Stimulated activated CD4-positive, alpha-beta T cell treated with anti-CD3 and anti-CD28 coated beads, Interleukin-1b, Interleukin-23, amount 100 ng/mL, for 48 hours (primary cell): ENCODE results near the gene TMPRSS3.
A peak's percentile ranks its signal among the peaks of the same experiment; 100 is the strongest.

Experiments used
- DNase-seq: peaks from one replicate; pipeline ENCODE4 v3.0.0-alpha.2; 2020

Gene TMPRSS3

DNA sequence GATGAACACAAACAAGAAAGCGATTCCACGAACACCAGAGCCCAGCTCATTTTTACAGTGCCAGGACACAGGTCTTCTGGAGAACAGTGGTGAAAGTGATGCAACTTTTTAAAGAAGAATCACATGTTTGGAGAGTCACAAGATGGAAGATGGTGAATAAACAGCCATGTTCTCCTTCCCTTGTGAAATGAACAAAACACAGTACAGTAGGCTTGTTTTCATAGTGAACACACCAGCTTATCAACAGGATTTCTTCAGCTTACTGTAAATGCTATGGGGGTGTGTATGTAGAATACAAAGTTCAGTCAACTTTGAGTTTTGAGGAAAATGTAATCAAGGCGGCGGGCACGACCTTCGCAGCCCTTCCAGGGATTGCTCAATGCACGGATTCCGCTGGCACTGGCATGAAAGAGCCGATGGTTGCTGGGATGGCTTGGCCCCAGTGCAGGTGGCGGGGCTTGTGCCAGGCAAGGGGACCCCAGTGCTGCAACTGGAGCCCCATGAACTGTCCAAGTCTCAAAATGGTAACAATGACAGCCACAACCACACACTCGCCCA lies 9.7 kb downstream of the TMPRSS3 start:
- no peak for DNase-seq

DNA sequence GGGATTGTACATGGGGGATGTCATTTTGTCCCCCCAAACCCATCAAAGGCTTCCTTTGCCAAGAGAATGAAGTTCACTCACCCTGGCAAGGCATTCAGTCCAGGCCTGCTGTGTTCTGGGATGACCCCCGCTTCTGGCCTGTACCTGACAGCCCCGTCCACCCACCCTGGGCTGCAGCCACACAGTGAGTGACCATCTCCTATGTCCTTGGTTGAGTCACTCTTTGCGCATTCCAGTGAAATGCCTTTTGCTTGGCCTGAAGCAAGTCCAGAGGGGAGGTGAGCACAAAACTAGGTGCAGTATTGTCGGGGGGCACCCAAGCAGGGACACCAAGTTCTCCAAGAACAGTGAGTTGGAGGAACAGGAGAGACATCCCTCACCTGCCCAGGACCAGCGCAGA lies 10.2 kb downstream of the TMPRSS3 start:
- DNase-seq, result no peak

DNA sequence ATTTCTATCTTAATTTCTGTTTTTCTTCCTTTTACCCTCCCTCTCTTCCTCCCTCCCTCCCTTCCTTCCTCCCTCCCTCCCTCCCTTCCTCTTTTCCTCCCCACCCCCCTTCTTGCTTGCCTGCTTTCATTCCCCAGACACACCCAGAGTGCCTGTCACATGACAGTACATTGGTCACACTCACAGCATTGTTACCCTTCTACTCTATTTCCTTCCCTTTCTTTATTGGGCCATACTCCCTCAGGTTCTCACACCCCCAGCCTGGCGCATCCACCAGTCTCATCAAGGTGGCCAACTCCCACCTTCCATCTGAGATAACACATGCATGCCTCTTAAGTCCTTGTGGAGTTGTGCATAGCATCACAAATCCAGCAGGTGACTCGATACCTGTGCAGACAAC lies 10.9 kb downstream of the TMPRSS3 start:
- no peak for DNase-seq

DNA sequence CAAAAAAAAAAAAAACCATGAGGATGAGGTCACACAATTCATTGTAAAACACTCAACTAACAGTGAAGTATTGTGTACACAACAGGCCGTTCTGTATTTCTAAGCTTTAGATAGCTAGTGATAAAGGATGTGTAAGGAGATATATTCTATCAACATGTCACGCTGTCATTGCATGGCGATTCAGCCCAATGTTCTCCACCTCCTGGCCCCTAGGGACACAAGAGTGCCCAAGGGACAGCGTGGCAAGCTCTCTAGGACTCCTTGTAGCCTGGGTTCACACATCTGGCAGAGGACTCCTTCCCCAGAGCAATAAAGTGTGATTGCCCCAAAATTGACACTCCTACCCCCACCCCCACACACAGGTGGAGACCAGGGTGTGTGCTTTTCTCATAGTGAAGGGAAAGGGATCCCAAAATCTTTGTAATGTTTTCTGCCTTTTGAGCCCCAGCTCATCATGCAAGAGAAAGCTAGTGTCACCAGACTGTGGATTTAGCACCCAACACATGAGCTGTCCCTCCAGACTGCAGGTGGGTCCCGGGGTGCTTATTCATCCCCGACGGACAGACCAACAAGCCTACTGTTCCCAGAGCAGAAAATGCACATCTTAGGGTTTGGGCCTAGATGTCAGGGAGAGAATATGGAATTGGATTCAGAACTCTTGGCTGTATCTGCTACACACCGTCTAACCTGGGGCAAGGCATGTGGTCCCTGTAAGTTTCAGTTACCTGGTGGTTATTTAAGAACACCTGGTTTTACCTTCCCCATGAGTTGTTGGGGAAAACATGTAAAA lies 11.5 kb downstream of the TMPRSS3 start:
- DNase-seq, result no peak

DNA sequence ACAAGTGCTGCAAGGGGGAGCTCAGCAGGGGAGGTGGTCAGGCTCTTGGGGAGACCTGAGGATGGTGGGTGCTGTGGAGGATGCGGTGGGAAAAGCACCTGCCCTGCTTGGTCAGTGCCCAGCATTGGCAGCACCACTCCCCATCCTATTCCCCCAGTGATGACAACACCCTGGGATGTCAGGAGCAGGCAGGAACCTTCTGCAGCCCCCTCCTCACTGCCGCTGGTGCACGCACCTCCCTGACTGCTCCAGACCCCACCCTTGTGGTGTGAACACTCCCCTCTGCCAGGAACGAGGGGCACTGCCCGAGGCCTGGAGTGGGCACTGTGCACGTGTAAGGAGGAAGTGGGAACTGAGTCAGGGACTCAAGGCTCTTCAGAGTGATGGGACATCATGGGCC lies 12.5 kb downstream of the TMPRSS3 start:
- DNase-seq, result no peak

DNA sequence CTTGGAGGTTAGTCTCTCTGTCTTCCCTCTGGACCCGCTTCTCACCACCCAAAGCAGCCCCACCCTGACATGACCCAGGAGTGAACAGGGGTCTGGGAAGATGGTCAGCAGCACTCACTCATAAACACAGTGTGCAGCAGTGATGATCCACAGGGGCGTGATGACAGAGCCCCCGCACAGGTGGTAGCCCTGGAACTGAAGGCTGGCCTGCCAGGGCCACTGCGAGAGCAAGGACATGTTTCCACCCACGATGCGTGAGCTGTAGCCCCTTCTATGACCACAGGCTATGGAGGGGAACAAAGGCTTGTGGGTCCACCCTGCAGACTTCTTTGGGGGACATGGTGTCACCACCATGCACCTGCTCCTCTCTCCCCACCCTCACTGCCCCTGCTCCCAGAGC lies 12.9 kb downstream of the TMPRSS3 start:
- DNase-seq, result no peak

DNA sequence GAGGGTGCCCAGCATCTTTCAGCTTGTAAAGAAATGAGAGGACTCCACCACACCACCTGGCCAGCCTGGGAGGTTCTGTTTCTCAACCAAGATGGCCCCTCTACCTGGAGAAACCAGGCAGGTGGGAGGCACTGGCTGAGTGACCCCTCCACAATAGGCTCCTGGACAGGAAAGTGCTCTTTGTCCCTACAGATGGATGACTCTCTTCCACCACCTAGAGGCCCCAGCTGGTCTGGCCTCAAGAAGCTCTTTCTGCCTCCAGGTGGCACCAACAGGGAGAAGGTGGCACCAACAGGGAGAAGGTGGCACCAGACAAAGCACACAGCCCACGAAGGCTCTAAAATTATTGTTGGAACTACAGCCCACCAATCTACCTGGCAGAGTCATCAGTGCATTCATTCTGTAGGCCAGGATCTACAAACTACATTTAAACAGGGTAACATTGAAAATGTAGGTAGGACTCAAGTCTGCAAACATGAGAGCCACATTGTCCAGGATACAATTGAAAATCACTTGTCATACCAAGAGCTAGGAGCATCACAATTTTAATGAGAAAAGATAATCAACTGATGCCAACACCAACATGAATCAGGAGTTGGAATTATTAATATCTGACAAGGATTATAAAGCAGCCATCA lies 14.4 kb downstream of the TMPRSS3 start:
- peak; percentile 30 for DNase-seq

DNA sequence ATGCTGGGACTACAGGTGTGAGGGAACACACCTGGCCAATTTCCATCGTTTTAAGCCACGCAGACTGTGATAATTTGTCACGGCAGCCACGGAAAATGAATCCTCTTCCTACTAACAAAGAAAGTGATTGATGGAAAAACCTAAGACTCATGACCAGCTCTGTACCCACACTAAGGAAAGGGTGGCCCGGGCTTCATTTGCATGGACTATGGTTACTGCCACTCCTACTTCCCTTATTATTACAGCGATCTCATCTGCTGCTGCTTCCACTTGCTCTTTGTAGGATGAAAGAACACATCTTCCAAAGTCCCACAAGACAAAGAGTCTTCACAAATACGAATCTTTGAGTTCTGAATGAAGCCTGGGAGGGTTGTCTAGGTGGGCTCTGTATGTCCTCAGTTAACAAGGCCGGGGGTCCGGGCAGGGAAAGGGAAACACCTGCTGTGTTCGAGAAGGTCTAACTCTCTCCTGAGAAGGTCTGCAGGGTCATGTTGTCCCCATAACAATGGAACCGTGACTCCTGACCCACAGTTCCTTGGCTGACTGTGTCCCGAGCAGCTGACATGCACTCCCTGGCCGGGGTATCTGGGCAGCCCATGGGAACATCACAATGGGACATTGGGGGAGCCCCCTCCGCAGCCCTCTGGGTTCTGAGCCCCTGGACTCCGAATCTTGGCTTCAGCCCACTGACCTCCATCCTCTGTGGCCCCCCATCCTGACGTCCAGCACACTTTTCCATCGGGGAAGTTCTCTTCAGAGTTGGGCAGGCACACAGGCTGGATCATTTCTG lies 16.2 kb downstream of the TMPRSS3 start:
- no peak for DNase-seq

DNA sequence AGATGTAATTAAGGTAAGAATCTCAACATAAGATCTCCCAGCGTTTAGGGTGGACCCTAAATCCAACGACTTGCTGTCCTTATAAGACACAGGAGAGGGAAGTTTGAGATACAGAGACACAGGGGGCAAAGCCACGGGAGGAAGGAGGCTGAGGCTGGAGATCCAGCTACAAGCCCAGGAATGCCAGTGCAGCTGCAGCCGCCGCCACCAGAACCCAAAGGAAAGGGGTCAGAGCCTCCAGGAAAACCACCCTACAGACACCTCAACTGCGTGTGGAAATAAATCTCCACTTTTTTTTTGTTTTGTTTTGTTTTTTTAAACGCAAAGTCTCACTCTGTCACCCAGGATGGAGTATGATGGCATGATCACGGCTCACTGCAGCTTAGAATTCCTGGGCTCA lies 17.4 kb downstream of the TMPRSS3 start:
- no peak for DNase-seq

DNA sequence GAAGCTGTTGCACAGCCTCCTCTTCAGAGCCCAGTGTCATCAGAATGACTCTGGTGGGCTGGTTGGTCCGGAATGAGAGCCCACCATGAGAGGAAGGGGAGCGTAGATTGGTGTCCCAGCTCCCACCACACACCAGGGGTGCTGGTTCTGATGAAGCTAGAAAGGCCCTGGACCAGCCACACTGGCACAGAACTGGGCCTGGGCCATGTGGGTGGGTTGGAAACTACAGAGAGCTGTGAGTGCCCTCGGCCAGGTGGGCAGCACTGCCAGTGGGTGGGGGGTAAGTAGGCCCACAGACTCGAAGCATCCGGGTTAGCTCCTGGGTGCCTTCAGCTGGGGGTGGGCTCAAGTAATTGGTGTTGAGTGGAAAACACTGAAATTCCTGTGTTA lies 17.9 kb downstream of the TMPRSS3 start:
- no peak for DNase-seq

DNA sequence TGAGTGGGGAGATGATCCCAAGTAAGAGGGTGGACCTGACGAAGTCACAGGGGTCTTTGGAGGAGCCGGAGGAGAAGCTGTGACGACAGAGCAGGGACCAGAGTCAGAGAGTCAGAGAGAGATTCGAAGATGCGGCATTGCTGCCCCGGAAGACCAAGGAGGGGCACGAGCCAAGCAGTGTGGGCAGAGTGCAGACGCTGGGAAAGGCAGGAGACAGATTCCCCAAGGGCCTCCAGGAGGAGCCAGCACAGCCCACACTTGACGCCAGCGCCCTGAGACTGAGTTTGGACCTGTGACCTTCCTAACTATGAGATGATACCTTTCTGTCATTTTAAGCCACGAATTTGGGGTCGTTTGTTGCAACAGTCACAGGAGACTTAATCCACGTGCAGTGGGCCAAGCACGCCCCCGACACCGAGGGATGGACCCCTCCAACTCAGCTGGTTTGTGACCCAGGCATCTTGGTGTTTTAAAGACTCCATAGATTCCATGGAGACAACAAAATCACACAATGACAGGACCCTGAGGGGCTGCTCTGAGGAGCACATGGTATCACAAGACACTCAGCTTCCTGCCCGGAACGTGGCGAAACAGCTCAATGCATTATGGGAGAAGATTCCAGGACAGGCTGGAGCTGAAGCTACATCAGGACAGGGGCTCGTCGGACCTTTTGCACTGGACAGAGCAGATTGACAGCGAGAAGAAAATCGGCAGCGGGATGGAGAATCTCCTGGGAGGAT lies 18.5 kb downstream of the TMPRSS3 start:
- DNase-seq, result no peak

DNA sequence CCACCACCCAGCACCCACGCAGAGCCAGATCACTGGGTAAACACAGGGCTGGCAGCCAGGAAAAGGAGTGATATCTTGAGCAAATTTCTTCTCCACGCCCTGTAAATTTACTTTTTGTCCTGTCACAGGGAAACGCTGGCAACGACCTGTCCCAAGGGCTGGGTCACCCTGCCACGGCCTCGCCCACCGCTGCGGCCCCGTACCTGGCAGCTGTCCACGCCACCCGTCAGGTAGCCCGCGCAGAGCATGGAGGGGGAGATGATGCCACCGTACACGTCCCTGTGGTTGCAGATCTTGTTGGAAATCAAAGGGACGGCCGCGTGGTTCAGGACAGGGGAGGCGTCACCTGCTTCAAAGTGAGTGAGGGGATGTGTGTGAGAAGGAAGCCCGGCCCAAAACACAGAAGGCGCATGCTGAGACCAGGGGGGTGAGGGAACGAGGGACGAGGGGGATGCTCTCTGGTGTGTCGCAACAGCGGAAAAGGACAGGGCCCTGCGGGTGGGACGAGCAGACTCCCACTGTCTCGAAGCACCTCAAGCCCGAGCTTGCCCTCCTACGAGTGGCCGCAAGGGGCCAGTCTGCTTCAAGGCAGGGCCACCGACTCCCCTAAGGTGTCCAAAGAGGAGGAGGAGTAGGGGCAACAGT lies 19.4 kb downstream of the TMPRSS3 start:
- no peak for DNase-seq

DNA sequence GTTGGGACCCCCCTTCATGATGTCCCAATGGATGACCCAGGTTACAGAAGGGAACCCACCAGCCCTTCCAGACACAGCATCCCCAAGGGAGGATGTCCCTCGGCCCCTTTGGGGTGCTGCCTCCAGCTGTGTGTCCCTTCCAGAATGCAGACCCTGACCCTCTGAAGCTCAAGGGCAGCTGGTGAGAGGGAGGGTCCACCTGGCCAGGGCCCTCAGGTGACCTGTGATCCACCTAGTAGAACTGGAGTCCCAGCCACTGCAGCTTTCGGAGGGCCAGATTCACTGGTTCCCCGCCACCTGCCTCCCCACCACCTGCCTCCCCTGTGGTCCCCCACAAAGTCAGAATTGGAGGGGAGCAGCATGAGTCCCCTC lies 19.9 kb downstream of the TMPRSS3 start:
- no peak for DNase-seq

DNA sequence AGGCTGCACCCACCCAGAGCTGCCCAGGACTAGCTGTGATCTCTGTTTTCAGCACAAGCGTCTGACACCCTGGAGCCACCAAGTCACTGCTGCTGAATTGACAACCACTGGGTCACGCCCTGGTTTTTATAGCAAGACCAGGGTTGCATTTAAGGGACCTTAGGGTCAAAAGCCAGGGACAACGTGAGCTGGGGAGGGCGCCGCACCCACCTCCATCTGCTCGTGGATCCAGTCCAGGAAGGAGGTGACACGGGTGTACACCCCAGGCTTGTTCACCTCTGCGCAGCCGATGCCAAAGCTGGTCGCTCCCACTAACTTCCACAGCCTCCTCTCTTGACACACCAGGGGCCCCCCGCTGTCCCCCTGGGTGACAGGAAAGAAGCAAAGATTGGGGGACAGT lies 20.3 kb downstream of the TMPRSS3 start:
- DNase-seq, result no peak

DNA sequence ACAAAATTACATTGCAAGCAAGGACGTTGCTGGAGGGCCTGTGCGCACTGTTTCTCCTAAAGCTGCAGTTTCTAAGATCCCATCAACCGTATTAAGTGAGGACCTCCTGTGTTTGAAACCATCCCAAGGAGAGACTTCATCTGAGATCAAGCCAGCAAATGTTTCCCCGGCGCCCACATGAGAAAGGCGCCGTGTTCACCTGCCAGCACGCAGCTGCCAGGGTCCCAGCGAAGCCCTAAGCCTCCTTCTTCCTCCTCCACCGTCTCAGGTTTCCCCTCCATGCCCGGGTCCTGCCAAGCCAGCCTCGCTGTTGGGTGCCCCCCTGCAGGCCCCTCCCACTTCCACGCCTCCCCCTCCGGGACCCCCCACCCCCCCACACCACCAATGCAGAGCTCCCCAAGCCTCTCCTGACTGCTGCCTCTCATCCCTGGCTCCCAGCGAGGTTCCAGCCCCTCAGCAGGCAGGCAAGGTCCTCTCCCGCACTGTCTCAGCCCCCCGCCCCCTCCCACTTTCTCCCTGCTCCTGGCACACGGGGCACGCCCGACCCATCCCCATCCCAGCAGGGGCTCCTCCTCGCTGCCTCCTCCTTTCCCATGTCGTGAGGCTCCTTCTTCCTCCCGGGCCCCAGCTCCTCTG lies 20.9 kb downstream of the TMPRSS3 start:
- no peak for DNase-seq

DNA sequence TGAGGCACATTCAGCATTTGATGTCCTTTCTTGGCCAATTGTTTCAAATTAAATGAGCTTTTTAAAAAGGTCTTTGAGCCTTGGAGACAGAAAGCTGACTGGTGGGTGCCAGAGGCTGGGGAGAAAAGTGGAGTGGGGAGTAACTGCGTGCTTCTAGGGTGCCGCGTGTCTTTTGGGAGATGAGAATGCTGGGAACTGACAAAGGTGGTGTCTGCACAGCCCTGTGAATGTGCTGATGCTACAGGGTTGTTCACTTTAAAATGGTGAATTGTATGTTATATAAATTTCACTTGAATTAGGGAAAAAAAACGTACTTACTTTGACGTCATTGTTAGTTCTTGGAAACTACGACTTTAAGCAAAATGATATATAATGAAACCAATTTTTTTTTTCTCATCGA lies 21.4 kb downstream of the TMPRSS3 start:
- no peak for DNase-seq

DNA sequence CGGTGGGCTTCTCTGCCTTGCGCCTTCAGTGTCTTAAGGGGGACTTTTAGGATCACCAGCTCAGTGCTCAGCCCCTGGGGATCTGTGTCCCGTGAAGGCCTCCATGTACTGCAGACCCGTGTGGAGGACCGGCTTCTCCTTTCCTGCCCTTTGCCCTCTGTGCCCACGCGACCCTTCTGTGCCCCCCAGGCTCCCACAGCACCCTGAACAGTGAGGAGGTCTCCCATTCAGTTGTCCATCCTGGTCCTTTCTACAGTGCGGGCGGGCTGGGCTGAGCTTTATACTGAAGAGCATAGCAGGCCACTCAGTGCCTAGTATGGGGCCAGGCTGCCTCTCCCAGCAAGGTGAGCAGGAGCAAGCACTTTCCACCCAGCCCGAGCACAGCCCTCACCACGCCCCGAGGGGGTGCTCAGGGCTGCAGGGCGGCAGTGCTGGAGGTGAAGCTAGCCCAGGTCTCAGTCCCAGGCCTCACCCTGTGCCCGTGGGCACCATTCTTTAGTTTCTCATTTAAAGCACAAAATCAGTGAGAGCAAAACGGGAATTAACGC lies 21.9 kb downstream of the TMPRSS3 start:
- no peak for DNase-seq

DNA sequence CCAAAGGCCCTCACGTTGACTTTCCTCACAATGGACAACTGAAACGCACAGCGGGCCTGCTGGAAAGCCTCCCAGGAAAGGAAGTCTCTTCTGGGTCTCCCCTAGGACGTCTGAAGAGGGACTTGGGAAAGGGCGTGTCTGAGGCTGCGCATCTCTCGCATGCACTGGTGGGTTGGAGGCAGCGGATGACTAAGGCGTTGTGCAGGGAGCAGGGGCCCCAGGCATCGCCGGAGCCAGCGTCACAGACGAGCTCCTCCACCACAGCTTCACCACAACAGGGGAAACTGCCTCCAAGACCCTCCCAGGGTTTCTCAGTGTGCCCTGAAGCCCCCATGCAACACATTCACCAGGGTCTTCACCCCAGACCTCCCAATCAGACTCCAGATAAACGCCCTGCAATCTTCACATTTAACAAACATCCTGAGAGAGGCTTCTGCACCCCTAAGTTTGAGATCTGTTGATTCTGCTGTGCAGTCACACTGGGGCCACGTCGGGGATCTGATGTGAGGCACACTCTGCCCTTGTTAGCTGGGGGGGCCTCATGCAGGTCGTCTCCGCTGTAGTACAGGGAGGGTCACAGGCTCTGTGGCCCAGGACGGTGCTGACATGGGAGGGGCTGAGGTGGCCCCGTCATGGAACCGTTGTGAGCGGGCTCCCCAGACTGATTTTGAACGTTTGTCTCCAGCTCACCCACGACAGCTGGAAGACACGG lies 22.5 kb downstream of the TMPRSS3 start:
- DNase-seq, result peak; percentile 49

DNA sequence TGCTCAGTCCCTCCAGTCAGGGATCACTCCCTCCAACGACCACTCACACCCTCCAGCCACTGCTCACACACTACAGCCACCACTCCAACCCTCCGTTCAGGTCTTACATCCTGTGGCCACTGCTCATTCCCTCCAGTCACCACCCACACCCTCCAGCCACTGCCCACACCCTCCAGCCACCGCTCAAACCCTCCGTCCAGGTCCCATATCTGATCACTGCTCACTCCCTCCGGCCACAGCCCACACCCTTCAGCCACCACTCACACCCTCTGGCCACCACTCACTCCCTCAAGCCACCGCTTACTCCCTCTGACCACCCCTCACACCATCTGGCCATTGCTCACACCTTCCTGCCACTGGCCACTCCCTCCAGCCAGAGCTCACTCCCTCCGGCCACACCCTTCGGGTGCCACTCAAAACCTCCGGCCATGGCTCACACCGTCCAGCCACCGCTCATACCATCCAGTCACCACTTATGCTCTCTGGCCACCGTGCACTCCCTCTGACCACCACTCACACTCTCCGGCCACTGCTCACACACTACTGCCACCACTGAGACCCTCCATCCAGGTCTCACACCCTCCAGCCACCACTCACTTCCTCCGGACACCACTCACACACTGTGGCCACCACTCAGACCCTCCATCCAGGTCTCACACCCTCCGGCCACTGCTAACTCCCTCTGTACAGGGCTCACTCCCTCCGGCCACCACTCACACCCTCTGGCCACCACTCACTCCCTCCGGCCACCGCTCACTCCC lies 24.8 kb downstream of the TMPRSS3 start:
- DNase-seq, result no peak

DNA sequence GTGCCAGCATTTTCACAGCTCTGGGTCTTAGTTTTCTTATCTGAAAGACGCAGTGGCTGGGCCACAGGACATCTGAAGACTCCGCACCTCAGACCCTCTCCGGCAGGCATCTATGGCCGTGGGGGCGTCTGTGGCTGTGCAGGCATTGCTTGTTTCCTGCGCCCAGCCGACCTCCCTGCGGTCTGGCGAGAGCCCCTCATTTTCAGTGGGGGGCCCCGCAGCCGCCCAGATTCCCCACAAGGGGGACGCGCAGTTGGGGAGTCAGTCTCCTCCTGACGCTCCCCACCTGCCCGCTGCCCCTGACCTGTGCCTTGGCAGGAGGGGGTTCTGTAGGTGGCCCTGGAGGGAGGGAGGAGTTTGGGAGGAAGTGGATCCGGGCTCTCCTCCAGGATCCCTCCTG lies 26.0 kb downstream of the TMPRSS3 start:
- DNase-seq, result no peak
